ENCODE results near the gene POU3F3.

Gene POU3F3

GRCh38 chr2:104853534-104854497 lies at the start of gene POU3F3:
Gene POU3F3 (plus strand): TSS chr2:104854115. CDS start chr2:104855511, 1,396 bp downstream.
- DNase-seq = peak; percentile 40 to 49
- TF ChIP-seq GATA1 (IDR thresholded peaks at IDR 0.05; ENCODE audit: low read depth, low read length) (no peak), POLR2A (IDR thresholded peaks at IDR 0.05; ENCODE audit: low read length) (no peak)

GRCh38 chr2:104804148-104804890 lies 49.6 kb upstream of the POU3F3 start:
- no peak for DNase-seq
- TF ChIP-seq GATA1 (IDR thresholded peaks at IDR 0.05; ENCODE audit: low read depth, low read length) (no peak), POLR2A (IDR thresholded peaks at IDR 0.05; ENCODE audit: low read length) (no peak)

GRCh38 chr2:104812286-104812685 lies 41.6 kb upstream of the POU3F3 start:
- no peak for TF ChIP-seq GATA1 (IDR thresholded peaks at IDR 0.05; ENCODE audit: low read depth, low read length)
- TF ChIP-seq POLR2A (IDR thresholded peaks at IDR 0.05; ENCODE audit: low read length) = no peak

GRCh38 chr2:104816143-104816542 lies 37.8 kb upstream of the POU3F3 start:
- TF ChIP-seq POLR2A (IDR thresholded peaks at IDR 0.05; ENCODE audit: low read length) = no peak
- TF ChIP-seq GATA1 (IDR thresholded peaks at IDR 0.05; ENCODE audit: low read depth, low read length) = no peak
- DNase-seq = no peak

More at GRCh38 chr2:104812286-104812685, 41.6 kb upstream of the POU3F3 start:
- DNase-seq = no peak

GRCh38 chr2:104818264-104818663 lies 35.7 kb upstream of the POU3F3 start:
- no peak for DNase-seq
- TF ChIP-seq POLR2A (IDR thresholded peaks at IDR 0.05; ENCODE audit: low read length) (no peak), GATA1 (IDR thresholded peaks at IDR 0.05; ENCODE audit: low read depth, low read length) (no peak)

- no peak for DNase-seq
- TF ChIP-seq POLR2A (IDR thresholded peaks at IDR 0.05; ENCODE audit: low read length) (no peak), GATA1 (IDR thresholded peaks at IDR 0.05; ENCODE audit: low read depth, low read length) (no peak)
Measured at GRCh38 chr2:104820126-104820525, 33.8 kb upstream of the POU3F3 start.

GRCh38 chr2:104825124-104825865 lies 28.6 kb upstream of the POU3F3 start:
- no peak for TF ChIP-seq GATA1 (IDR thresholded peaks at IDR 0.05; ENCODE audit: low read depth, low read length)
- no peak for TF ChIP-seq POLR2A (IDR thresholded peaks at IDR 0.05; ENCODE audit: low read length)
- no peak for DNase-seq

GRCh38 chr2:104826016-104826415 lies 27.9 kb upstream of the POU3F3 start:
- no peak for TF ChIP-seq POLR2A (IDR thresholded peaks at IDR 0.05; ENCODE audit: low read length)
- TF ChIP-seq GATA1 (IDR thresholded peaks at IDR 0.05; ENCODE audit: low read depth, low read length) = no peak

GRCh38 chr2:104831742-104832141 lies 22.2 kb upstream of the POU3F3 start:
- TF ChIP-seq POLR2A (IDR thresholded peaks at IDR 0.05; ENCODE audit: low read length) = no peak
- no peak for TF ChIP-seq GATA1 (IDR thresholded peaks at IDR 0.05; ENCODE audit: low read depth, low read length)
- no peak for DNase-seq

More at GRCh38 chr2:104826016-104826415, 27.9 kb upstream of the POU3F3 start:
- no peak for DNase-seq

- no peak for TF ChIP-seq POLR2A (IDR thresholded peaks at IDR 0.05; ENCODE audit: low read length)
- no peak for TF ChIP-seq GATA1 (IDR thresholded peaks at IDR 0.05; ENCODE audit: low read depth, low read length)
- DNase-seq = no peak
Measured at GRCh38 chr2:104834431-104835153, 19.3 kb upstream of the POU3F3 start.

GRCh38 chr2:104836265-104836664 lies 17.6 kb upstream of the POU3F3 start:
- TF ChIP-seq POLR2A (IDR thresholded peaks at IDR 0.05; ENCODE audit: low read length) = no peak
- TF ChIP-seq GATA1 (IDR thresholded peaks at IDR 0.05; ENCODE audit: low read depth, low read length) = no peak
- no peak for DNase-seq

- TF ChIP-seq POLR2A (IDR thresholded peaks at IDR 0.05; ENCODE audit: low read length) (no peak), GATA1 (IDR thresholded peaks at IDR 0.05; ENCODE audit: low read depth, low read length) (no peak)
- no peak for DNase-seq
Measured at GRCh38 chr2:104836841-104837240, 17.1 kb upstream of the POU3F3 start.

- no peak for DNase-seq
- TF ChIP-seq GATA1 (IDR thresholded peaks at IDR 0.05; ENCODE audit: low read depth, low read length) (no peak), POLR2A (IDR thresholded peaks at IDR 0.05; ENCODE audit: low read length) (no peak)
Measured at GRCh38 chr2:104840156-104840555, 13.8 kb upstream of the POU3F3 start.

Measured in erythroblast (primary cell).